ENCODE measurements around the gene CNTN4.

Gene CNTN4

DNA sequence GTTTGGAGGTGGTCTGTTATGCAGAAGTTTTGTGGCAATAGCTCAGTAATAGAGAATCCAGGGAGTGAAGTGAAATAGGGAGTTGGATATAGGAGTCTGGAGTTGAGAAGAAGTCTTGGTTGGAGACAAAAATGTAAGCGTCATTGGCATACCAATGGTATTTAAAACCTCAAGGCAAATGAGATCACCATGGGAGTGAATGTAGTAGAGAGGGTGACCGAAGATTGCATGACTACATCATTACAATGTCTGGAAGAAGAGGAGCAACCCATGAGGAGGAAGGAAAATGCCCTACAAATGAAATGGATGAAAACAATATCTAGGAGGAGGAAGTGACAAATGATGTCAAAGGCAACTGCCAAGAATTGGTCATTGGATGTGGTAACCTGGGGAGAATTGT is 54.4 kb downstream of the CNTN4 start:
- no peak for DNase-seq (ENCODE audit: low spot score)

GRCh38 chr3:2153547-2153946 is 54.9 kb downstream of the CNTN4 start:
- no peak for DNase-seq (ENCODE audit: low spot score)

GRCh38 chr3:2154621-2155020 is 56.0 kb downstream of the CNTN4 start:
- no peak for DNase-seq (ENCODE audit: low spot score)

DNA sequence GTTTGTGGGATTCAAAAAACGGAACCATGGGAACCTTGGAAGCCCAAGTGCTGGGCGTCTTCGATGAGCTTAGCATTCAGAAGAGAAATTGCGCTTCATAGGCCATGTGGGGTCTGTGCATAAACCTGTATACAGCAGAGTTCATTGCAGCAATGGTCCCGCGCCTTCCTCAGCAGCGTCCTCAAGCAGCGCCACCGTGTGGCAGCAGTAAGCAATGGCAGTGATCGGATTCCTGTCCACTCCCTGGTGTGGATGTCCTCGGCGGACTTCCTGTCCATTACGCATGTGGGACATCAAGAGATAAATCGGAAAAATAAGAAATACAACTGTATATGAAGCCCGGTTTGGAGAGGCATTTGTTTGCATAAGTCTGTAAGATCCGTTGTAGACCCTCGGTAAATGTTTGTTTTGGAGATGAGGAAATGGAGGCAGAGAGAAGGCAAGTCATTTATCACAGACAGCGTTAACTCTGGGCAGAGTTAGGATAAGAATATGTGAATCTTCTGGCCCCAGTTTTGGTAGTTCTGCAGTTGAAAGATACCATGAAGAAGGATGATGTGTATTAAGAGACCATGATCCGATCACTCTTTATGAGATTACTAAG is 57.7 kb downstream of the CNTN4 start:
- DNase-seq (ENCODE audit: low spot score) = no peak

GRCh38 chr3:2158828-2159227 is 60.2 kb downstream of the CNTN4 start:
- DNase-seq (ENCODE audit: low spot score) = no peak

- no peak for DNase-seq (ENCODE audit: low spot score)
Observed at GRCh38 chr3:2166552-2166951, 67.9 kb downstream of the CNTN4 start.

DNA sequence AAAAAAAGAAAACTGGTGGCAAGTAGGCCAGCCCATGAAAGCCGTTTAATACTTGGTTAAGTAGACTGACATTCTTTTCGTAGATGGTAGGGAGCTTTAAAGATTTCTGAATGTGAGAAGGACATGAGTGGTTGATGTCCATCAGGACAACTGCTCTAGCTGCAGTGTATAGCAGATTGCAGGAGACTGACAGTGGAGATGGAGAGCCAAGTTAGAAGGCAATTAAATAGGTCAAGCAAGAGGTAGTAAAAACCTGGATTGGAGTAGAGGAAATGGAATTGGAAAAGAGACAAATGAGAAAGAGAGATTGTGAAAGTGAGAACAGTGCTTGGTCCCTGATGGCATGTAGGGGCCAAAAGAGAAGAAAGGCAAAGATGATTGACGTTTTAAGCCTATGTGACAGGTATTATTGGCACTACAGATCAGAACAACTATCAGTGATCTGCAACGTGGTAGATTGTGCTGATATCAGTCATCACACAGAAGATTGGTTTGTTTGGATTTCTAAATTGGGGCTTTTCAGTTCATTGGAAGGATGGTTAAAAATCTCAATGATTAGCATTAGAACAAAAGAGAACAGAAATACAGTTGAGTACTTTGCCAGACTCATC is 74.0 kb downstream of the CNTN4 start:
- DNase-seq (ENCODE audit: low spot score) = no peak

- DNase-seq (ENCODE audit: low spot score) = no peak
Observed at GRCh38 chr3:2180634-2181033, 82.0 kb downstream of the CNTN4 start.

GRCh38 chr3:2198776-2199279 is 100.2 kb downstream of the CNTN4 start:
- no peak for DNase-seq (ENCODE audit: low spot score)

DNA sequence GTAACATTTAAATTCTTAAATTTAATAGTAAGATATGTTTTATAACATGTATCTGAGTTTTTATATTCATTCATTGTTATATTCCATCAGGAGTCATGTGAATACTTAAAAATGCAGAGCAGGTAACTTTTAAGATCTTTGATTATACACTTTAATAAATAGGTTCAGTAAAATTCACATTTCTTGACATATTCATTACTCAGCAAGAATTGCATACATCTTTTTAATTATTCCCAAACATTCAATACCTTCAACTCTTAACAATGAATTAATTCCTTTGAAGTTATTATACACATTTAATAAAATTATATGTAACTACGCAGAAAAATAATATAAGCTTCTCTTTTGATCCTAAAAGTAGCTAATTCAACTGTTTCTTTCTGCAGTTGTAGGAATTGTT is 105.4 kb downstream of the CNTN4 start:
- no peak for DNase-seq (ENCODE audit: low spot score)

GRCh38 chr3:2205692-2206091 is 107.0 kb downstream of the CNTN4 start:
- no peak for DNase-seq (ENCODE audit: low spot score)

- DNase-seq (ENCODE audit: low spot score) = no peak
Observed at GRCh38 chr3:2206536-2206935, 107.9 kb downstream of the CNTN4 start.

DNA sequence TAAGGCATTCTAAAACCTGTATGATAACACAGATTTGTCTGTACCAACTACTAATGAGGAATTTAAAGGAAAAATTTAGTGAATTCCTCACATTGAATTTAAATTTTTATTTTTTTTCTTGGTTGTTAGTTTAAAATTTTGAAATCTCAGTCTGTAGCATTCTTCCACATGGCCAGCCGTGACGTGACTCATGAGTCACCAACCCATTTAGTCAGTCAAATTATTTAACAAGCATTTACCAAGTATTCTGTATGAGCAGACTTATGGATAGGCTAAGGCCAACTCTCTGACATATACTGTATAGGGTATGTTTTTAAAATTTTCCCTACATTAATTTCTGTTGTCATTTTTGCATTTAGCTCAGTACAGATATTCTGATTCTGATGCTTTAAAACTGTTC is 112.9 kb downstream of the CNTN4 start:
- DNase-seq (ENCODE audit: low spot score) = no peak

DNA sequence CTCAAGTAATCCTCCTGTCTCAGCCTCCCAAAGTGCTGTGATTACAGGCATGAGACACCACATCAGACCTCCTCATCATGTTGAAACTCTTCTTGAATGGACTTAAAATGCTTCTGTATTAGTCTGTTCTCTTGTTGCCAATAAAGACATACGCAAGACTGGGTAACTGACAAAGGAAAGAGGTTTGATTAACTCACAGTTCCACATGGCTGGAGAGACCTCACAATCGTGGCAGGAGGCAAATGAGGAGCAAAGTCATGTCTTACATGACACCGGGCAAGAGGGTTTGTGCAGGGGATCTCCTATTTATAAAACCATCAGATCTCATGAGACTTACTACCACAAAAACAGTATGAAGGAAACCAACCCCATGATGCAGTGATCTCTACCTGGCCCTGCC is 113.5 kb downstream of the CNTN4 start:
- DNase-seq (ENCODE audit: low spot score) = no peak

GRCh38 chr3:2218375-2218774 is 119.7 kb downstream of the CNTN4 start:
- DNase-seq (ENCODE audit: low spot score) = no peak

GRCh38 chr3:2218816-2219215 is 120.2 kb downstream of the CNTN4 start:
- DNase-seq (ENCODE audit: low spot score) = no peak

DNA sequence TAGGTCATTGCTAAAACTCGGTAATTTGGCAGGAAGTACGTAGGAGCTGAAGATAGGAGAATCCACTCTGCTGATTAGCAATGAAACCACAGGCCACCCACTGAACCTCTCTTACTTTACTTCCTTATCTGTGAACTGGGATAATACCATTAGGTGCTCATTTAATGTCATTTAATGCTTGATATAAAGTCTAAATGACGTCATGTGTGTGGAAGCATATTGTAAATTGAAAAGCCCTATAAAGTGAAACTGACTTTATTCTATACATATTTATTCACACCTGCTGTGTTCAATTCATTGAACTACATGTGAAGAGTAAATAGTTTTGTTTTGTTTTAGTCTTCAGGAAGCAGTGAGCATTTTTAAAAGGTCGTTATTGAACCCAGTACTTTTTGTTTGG is 137.5 kb downstream of the CNTN4 start:
- no peak for DNase-seq (ENCODE audit: low spot score)

- DNase-seq (ENCODE audit: low spot score) = no peak
Observed at GRCh38 chr3:2244137-2244536, 145.5 kb downstream of the CNTN4 start.

GRCh38 chr3:2246873-2247648 is 148.4 kb downstream of the CNTN4 start:
- no peak for DNase-seq (ENCODE audit: low spot score)

DNA sequence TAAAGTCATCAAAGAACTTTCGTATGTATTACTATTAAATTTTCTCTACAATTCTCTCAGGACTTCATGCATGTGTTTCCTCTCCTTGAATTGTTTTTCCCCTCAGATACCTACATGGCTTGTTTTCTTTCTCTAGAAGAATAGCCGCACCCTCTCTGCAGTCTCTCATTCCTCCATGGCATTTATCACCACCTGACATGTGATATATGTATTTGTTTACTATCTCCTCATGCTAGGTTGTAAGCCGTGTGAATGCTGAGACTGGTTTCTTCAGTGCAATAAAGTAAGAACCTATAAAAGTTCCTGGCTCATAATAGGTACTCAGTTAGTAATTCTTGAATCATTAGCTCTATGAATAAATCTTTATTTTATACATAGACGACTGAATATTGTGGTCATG is 149.2 kb downstream of the CNTN4 start:
- no peak for DNase-seq (ENCODE audit: low spot score)

DNA sequence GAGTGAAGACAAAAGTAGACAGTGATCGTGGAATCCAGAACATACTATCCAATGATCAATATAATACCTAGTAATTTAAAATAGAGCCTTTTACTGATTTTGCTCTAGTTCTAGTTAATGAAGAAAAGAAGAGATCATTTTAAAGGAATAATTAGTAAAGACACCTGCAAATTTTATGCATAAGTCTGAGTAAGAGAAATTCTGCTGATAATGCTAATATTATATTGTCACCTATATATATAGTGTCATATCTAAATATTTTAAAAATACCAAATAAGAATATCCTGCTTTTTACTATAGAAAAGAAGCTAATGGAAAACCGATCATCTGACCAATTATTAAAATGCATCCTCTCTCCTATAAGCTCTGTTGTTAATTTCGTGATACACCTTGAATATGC is 152.1 kb downstream of the CNTN4 start:
- no peak for DNase-seq (ENCODE audit: low spot score)

DNA sequence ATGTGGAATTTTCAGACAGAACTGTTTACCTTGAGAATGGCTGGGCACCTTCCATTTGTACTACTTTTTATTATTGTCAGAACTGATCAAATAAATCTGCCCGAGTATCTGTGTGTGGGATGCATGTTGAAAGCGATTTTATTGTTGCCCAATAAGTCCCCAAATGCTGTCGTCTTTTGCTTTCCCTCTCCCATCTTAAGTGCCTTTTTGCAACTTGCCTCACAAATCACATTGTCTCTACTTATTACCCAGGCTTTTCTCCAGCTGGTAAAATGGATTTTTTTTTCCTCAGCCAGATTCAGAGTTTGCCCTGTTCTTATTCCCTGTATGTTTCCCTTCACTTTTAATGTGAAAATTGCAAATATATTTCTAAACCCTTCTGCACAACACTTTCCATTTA is 163.1 kb downstream of the CNTN4 start:
- no peak for DNase-seq (ENCODE audit: low spot score)

GRCh38 chr3:2262204-2262603 is 163.5 kb downstream of the CNTN4 start:
- no peak for DNase-seq (ENCODE audit: low spot score)
